NCI-H524 treated with DMSO at 0.1 percent for 48 hours (cell line): ENCODE data around the gene RPL36.
A peak's percentile ranks its signal among the peaks of the same experiment; 100 is the strongest.
"Not testable (repeated sequence)": the region's sequence is repeated elsewhere in the genome, so short reads cannot be mapped to it uniquely, and the experiment has no call there.

Experiments used
- DNase-seq: peaks from one replicate; lab custom pipeline; 2025; lab: John Stamatoyannopoulos, UW

Gene RPL36

DNA sequence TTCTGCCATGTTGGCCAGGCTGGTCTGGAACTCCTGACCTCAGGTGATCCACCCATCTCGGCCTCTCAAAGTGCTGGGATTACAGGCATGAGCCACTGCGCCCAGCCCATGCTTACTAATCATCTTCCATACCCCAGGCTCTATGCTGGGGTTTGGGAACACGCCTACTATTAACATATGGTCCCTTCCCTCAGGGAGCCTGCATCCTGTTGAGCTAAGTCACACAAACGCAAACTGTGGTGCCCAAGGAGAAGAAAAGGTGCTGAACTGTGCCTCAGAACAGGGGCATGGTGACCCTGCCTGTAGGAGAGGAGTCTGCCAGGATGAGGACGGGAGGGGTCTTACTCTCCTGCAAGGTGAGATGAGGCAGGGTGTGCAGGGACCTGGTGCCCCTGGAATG lies 15.4 kb upstream of the RPL36 start:
- no peak for DNase-seq

DNA sequence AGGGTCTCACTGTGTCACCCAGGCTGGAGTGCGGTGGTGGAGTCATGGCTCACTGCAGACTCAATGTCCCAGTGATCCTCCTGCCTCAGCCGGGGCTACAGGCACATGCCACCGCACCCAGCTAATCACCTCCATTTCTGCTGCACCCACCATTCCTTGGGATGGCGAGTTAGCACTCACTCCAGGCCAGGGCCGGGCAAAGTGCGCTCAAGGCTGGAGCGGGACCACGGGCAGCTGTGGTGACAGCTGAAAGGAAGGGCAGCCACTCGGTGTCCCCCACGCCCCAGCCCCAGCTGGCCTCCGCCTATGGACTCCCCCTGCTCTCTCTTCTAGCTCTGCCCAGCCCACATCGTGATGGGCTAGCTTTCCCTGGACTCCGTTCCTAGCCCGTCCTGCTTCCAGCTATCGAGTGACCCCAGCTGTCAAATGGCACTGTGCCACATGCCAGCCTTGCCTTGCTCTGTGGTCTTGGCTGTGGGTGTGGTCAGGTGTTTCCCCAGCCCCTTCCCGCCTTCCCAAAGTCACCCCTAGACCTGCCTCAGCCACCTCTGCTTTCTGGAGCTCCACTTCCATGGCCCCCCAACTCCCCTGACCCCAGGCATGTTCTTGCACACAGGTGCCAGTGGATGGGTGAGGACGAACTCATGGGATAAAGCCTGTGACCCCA lies 13.9 kb upstream of the RPL36 start:
- no peak for DNase-seq

DNA sequence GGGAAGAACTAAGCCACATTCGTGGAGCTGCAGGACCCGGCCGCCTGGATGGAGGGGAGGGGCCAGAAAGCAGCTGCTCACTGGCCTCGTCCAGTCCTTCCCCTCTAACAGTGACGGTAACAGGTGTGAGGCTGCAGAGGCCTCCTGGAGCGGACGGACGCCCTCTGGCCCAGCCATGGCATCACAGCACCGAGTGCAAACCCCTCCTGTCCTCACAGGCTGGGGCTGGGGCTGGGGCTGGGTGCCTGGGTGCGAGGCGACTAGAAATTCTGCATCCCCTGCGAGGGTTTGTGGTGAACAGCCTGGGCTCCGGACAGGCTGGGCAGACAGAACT lies 13.4 kb upstream of the RPL36 start:
- DNase-seq, result no peak

DNA sequence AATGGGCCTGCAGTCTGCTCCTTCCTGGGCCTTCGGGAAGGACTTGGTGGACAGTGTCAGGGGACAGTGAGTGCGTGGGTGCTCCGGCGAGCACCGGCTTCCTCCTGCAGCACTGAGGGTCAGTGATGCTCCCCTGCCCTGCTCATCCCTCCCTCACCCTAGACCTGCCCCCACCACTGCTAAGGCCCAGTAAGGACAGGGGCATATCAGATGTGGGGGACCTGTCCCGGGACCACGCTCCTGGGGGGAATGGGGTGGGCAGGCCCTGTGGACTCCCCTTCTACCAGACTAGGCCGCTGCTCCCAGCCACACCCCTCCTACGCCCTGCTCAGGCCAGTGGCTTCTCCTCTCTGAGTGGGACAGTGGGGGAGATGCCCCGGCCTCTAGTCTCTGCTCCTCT lies 13.0 kb upstream of the RPL36 start:
- no peak for DNase-seq

DNA sequence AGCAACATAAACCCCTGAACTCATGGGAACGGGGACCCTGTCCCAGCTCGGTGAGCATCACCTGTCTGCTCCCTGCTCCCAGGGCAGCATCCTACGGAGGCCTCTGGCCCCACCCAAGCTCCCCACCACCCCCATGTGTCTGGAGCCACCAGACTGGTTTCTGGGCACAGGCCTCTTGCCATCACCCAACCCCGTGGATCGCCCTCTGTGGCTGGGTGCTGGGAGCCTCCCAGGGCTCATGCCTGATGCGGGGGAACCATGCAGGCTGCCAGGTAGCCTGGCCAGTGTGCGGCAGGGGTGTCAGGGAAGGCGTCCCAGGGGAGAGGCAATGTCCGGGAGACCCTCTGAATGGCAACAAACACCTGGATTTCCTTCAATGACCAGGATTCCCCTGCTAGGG lies 12.5 kb upstream of the RPL36 start:
- DNase-seq, result no peak

DNA sequence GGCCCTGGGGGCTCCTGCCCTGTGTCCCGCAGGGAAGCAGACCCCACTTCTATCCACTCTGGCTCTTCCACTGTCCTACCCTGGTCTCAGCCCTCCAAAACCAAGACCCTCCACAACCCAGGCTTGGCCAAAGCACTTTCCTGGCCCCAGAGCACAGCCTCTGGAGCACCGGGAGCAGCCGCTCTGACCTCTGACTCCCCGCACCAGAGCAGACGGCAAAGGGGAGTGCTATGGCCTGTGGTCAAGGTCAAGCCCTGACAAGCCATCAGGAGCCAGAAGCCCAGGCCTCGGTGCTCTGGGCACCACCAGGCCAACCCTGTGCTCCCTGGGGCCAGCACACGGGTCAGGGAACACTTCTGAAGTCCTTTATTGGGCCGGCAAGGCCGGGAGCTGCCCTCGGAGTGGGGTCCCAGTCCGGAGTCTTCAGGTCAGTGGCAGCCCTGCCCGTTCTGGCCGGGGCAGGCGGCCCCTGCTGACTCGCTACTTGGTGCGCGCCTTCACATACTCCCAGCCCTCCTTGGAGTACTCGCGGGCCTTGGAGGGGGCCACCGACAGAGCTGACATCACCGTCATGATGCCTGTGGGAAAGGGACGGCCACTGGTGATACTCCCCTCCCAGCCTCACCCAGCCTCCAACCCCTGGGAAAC lies 11.9 kb upstream of the RPL36 start:
- no peak for DNase-seq

DNA sequence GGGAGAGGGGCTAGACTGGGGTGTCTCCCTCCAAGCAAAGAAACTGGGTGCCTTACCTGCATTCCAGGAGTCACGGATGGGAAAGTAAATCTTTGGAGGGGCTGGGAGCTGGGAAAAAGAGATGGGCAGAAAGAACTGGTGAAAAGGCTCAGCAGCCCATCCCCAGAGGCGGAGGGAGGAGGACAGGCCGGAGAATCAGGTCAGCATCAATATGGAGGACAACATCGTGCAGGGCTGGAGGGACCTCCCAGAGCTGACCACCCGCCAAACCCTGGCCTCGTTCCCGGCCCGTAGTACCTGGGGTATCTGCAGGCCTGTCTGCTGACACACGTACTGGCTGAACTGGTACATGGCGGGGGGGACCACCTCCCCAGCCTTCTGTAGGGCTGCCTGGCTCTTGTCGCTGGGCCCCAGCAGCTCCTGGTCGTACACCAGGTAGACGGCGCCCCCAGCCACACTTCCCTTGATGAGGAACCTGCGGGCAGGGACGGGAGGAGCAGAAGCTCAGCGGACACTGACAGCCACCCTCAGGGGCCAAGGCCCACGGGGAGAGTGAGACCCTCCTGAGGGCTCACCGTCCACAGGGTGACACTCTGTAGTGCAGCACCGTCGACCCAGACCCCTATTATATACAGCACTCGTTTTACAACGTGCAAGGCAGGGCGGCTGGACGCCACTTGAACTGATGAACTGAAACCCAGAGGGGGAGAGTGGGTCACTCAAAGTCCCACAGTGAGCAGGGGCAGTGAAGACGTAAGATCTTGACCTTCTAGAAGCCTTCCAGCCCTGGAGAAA lies 10.6 kb upstream of the RPL36 start:
- DNase-seq, result no peak

DNA sequence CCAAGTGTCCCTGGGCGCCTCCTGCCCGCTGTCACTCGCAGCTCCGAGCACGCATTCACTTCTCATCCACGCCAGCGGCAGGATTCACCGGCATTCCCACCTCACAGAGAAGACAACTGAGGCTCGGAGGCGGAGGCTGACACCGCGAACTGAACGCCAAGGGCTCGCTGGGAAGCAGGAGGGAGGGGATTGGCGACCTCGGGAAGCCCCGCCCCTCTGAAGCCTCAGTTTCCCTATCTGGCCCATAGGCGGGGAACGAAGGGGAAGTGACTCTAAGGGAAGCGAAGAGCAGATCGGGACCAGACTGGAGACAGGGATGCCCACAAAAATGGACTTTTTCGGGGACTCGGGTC lies 10.0 kb upstream of the RPL36 start:
- no peak for DNase-seq

DNA sequence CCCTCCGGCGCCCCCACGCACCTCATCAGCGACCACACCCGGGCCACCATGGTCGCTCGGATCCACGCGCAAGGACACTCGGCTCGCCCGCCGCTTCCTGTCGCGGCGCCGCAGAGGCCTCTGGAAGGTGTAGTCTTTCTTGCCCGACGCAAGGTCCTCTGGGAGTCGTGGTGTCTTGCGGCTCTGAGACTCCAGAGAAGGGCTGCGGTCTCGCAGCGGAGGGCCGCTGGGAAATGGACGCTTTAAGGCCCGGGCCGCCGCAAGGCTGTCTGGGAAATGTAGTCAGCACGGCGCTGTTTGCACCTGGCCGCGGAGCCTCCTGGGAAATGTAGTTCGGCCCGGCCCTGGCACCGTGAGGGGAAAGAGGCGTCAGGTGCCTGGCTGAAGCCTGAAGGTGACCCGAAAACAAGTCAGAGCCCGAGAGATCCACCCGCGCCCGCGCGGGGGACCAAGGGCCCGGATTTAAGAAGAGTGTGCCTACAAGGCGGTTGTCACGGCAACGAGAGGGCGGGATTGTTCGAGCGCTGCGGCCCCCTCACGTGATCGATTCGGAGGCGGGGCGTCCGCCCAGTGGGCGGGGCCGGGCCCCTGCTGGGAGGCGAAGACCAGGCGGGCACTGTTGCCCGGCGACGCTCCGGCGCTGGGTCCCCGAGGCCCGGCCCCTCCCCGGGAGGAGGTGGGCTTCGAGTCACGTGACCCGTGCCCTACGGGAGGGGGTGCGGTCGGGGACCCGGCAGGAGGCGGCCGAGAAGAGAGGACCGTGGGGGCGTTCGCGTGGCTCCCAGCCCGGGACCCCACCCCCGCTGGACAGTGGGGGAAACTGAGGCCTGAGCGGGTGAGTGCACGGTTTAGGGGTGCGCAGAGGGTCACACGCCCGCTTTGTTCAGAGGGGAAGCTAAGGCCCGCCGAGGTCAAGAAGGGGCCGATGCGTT lies 9.4 kb upstream of the RPL36 start, which contains the start of the genes HSD11B1L and MICOS13:
Gene HSD11B1L (plus strand): TSS at position 591 of the 932 bp plus-strand sequence. CDS start 3,806 bp downstream, outside the sequence.
Gene MICOS13 (minus strand): TSS at position 80 of the 932 bp plus-strand sequence. CDS start 30 bp downstream, at position 50.
- DNase-seq, result peak; percentile 93

DNA sequence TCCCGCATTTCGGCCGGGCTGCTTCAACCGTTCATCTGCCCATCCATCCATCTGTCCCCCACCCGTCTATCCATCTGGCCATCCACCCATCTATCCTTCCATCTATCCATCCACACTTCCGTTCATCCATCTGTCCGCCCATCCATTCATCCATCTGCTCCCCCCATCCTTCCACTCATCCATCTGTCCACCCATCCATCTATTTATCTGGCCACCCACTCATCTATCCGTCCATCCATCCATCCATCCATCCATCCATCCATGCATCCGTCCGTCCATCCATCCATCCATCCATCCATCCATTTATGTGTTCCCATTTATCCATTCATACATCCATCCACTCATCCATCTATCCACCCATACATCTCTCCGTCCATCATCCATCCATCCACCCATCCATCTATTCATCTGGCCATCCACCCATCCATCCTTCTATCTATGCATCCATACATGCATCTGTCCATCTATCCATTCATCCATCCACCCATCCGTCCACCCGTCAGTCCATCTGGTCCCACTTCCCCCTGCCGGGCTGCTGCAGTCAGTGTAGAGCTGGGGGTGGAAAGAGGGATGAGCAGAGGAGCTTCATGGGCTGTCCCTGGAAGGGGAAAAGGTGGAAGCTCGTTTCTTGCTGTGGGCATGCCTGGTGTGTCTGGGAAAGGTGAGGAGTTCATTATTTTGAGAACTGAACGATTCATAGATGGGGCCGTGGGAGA lies 8.5 kb upstream of the RPL36 start:
- DNase-seq, result no peak

DNA sequence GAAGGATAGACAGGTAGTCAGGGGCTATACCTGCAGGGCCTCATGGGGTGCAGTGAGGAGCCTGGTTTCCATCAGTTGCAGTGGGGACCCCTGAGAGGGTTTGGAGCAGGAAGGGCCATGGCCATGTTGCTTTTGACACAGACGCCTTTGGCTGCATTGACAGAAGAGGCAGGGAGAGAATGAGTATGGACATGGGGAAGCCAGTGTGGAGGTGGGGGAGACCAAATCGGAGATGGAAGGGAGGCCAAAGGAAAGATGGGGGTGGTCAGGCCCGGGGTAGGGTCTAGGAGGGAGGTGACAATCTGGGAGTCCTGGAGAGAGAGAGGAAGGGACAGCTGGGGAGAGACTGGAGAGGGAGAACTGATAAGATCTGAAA lies 8.0 kb upstream of the RPL36 start:
- no peak for DNase-seq

DNA sequence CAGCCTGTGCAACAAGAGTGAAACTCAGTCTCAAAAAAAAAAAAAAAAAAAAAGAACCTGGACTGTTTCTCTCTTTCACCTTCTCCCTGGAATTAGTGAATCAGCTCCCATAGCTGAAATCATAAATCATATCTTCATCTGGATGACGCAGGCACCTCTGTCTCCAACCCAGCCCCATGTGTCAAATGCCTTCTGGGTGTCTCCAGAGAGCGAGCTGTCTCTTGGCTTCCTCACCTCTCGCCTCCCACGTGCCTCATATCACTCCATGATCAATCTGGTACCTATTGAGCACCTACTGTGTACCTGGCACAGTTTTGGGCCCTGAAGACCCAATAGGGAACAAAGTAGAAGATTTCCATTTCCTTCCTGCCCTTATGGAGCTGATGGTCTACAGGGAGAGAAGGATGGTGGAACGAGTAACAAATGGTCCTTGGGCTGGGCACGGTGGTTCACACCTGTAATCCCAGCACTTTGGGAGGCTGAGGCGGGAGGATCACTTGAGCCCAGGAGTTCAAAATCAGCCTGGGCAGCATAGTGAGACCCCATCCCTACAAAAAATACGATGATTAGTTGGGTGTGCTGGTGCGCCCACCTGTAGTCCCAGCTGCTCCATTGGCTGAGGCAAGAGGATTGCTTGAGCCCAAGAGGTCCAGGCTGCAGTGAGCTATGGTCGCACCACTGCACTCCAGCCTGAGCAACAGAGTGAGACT lies 6.8 kb upstream of the RPL36 start:
- DNase-seq, result no peak

DNA sequence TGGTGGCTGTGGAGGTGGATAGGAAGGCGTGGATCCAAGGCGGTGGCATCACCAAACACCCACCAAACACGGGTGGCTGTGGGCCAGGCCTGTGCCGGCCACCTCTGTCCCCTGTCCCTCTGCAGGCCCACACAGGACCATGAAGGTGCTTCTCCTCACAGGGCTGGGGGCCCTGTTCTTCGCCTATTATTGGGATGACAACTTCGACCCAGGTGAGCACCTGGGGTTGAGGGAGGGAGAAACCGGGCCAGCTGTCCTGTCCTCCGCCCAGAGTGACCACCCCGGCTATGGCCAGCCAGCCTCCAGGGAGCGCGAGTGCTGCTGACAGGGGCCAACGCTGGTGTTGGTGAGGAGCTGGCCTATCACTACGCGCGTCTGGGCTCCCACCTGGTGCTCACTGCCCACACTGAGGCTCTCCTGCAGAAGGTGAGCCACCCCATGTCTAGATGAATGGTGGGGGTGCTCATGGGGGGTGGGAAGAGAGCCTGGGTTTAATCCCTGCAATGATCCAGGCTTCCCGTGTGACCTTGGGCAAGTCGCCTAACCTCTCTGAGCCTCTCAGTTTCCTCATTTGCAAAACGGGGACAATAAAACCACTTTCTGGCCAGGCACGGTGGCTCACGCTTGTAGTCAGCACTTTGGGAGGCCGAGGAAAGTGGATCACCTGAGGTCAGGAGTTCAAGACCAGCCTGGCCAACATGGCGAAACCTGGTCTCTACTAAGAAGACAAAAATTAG lies 5.2 kb upstream of the RPL36 start:
- DNase-seq, result no peak

DNA sequence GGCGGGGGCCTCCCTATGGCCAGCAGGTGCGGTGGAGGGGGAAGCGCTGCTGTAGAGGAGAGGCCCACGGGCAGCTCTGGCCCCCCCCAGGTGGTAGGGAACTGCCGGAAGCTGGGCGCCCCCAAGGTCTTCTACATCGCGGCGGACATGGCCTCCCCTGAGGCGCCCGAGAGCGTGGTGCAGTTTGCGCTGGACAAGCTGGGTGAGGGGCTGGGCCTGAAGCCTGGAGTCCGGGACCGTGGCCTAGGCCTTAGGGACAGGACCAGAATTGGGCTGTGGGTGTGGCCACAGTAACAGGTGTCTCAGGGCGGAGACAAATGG lies 3.8 kb upstream of the RPL36 start:
- no peak for DNase-seq

DNA sequence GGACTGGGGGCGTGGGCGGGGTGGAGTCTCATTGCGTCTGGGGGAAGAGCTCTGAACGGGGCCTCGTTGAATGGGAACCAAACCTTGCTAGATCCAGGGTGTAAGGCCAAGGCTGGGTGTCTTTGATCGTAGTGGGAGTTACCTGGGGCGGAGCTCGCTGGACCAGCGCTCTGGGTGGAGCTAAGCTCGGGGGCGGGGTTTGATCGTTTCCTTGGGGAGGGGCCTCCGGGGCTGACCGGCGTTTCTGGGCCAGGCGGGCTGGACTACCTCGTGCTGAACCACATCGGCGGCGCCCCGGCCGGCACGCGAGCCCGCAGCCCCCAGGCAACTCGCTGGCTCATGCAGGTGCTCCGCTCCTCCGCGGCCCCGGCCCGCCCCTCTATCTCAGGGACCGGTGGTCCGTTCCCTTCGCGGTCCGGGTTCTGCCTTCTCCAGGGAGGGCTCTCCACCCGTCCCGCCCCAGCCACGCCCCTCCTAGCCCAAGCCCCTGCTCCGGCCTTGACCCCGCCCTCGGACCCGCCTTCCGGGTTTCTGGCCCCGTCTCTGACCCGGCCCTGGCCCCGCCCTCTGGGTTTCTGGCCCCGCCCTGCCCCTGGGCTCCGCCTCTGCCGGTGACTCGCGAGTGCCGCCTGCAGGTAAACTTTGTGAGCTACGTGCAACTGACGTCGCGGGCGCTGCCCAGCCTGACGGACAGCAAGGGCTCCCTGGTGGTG lies 3.3 kb upstream of the RPL36 start:
- peak; percentile 68 for DNase-seq

DNA sequence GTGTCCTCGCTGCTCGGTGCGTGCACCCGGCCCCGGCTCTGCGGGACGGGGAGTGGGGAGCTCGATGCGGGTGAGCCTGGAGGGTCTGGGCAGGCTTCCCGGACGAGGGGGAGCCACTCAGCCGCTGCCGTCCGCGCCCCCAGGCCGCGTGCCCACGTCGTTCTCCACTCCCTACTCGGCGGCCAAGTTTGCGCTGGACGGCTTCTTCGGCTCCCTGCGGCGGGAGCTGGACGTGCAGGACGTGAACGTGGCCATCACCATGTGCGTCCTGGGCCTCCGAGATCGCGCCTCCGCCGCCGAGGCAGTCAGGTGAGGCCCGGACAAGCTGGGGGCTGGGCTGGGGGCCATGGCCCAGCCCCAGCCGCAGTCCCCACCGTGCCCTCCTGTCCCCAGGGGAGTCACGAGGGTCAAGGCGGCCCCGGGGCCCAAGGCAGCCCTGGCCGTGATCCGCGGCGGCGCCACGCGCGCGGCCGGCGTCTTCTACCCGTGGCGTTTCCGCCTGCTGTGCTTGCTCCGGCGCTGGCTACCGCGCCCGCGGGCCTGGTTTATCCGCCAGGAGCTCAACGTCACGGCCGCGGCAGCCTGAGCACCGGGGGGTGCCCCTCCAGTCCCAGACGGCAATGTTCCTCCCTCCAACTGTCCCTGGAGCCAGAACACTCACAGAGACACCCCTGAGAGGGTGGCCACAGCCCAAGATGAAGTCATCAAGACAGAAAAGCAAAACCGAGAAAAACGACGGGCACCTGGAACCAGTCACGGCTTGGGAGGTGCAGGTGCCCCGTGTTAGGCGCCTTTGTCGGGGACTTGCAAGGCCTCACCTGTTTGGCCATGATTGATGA lies 2.5 kb upstream of the RPL36 start:
- no peak for DNase-seq

DNA sequence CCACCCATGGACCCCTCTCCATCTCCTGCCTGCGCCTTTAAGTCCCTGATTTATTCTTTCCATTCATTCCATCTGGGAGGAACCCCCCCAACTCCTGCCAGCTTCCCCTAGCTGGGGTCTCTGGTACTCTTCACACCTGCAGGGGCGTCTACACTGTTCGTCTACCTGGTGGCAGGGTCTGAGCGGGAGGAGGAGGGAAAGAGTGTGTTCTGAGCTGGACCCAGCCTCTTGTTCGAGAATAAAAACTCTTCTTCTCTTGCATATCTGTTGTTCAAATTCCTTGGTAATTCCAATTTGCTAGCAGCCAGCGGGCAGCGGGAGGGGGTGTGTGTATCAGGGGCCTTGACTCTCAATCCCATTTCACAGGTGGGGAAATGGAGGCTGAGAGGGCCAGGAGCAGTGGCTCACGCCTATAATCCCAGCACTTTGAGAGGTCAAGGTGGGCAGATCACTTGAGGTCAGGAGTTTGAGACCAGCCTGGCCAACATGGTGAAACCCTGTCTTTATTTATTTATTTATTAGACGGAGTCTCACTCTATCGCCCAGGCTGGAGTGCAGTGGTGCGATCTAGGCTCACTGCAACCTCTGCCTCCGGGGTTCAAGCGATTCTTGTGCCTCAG lies 1.7 kb upstream of the RPL36 start:
- not testable (repeated sequence) for DNase-seq
